ENCODE data around the gene SHC3.

SHC3 gene

GRCh38 chr9:89165341-89165740 is 13.3 kb downstream of the SHC3 start:
- no peak for DNase-seq (ENCODE audit: extremely low read depth, low read depth)
- H3K4me3 ChIP-seq (replicated peaks; ENCODE audit: low read depth, low read length), result no peak overlapping the region
- TF ChIP-seq CTCF (IDR thresholded peaks at IDR 0.05; ENCODE audit: low read depth, low read length, missing control alignments), result no peak

- no peak for DNase-seq (ENCODE audit: extremely low read depth, low read depth)
- no peak for TF ChIP-seq CTCF (IDR thresholded peaks at IDR 0.05; ENCODE audit: low read depth, low read length, missing control alignments)
- no peak overlapping the region for H3K4me3 ChIP-seq (replicated peaks; ENCODE audit: low read depth, low read length)
These were observed 17.4 kb downstream of the SHC3 start for GRCh38 chr9:89161221-89161620.

GRCh38 chr9:89160806-89161205 is 17.8 kb downstream of the SHC3 start:
- no peak for TF ChIP-seq CTCF (IDR thresholded peaks at IDR 0.05; ENCODE audit: low read depth, low read length, missing control alignments)
- DNase-seq (ENCODE audit: extremely low read depth, low read depth), result no peak
- H3K4me3 ChIP-seq (replicated peaks; ENCODE audit: low read depth, low read length), result no peak overlapping the region

- H3K4me3 ChIP-seq (replicated peaks; ENCODE audit: low read depth, low read length), result no peak overlapping the region
- peak; percentile 70 for DNase-seq (ENCODE audit: extremely low read depth, low read depth)
- TF ChIP-seq CTCF (IDR thresholded peaks at IDR 0.05; ENCODE audit: low read depth, low read length, missing control alignments), result no peak
These were observed 23.8 kb downstream of the SHC3 start for GRCh38 chr9:89154651-89155336.

GRCh38 chr9:89154218-89154617 is 24.4 kb downstream of the SHC3 start:
- no peak for DNase-seq (ENCODE audit: extremely low read depth, low read depth)
- H3K4me3 ChIP-seq (replicated peaks; ENCODE audit: low read depth, low read length), result no peak overlapping the region
- TF ChIP-seq CTCF (IDR thresholded peaks at IDR 0.05; ENCODE audit: low read depth, low read length, missing control alignments), result no peak

- no peak for TF ChIP-seq CTCF (IDR thresholded peaks at IDR 0.05; ENCODE audit: low read depth, low read length, missing control alignments)
These were observed 25.2 kb downstream of the SHC3 start for GRCh38 chr9:89153232-89154017.

More at GRCh38 chr9:89153232-89154017, 25.2 kb downstream of the SHC3 start:
- no peak overlapping the region for H3K4me3 ChIP-seq (replicated peaks; ENCODE audit: low read depth, low read length)
- DNase-seq (ENCODE audit: extremely low read depth, low read depth), result peak; percentile 39
